NCI-H460 (cell line): ENCODE data around the gene RTL9. TPM values are rescaled to one million over a fixed set of nuclear protein-coding genes. Genes with fewer than 3 reads are reported as not detected.
A peak's percentile ranks its signal among the peaks of the same experiment; 100 is the strongest.

Experiments
- DNase-seq: peaks from one replicate; pipeline ENCODE4 v3.0.0-alpha.2; 2016; ENCODE audit warnings: low read depth; ENCODE audit errors: extremely low read depth
- total RNA-seq: library from RNA; depleted of rRNA; stranded (reverse); fragments of >200 nt; shearing (Covaris generic); gene quantifications from 2 replicates; pipeline ENCODE4 v1.2.3, GENCODE V29; 2014

Gene RTL9
- total RNA-seq, 1 experiment from 2014 or later, result 0.02 TPM

DNA sequence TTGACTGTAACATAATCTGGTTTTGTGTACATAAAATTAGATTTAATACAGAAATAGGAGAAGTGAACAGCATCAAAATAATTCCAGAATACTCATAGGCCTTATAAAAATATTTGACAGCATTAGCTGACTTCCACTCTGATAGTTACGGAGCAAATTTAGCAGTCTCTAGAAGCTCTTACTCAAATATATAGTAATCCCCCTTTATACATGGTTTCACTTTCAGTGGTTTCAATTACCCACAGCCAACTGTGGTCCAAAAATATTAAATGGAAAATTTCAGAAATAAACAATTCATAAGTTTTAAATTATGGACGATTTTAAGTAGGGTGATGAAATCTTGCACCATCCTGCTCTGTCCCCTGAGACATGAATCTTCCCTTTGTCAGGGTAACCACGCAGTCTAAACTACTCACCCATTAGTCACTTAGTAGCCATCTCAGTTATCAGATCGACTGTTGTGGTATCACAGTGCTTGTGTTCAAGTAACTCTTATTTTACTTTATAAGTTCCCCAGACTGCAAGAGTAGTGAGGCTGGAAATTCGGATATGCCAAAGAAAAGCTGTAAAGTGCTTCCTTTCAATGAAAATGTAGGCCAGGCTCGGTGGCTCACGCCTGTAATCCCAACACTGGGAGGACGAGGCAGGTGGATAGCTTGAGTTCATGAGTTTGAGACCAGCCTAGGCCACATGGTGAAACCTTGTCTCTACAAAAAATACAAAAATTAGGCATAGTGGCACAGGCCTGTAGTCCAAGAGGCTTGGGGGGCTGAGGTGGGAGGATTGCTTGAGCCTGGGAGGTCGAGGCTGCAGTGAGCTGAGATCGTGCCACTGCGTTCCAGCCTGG is 17.2 kb upstream of the RTL9 start:
- peak; percentile 72 for DNase-seq

DNA sequence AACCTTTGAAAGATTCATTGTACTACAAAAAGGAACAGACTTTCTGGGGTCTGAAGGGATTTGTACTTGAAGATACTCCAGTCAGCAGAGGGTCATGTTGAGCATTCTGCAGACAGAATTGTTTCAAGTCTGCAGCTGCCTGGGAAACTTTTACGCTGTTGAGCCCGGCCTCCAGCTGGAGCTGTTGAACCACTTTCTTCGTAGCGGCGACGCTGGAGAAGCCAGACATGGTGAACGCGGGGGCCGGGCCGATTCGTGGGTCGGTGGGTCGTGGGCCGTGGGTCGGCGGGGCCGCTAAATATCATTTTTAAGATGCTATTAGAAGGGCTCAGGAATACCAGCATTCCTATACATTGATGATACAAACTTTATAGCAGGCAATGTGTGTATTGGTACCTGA is 12.0 kb upstream of the RTL9 start:
- DNase-seq, result no peak

DNA sequence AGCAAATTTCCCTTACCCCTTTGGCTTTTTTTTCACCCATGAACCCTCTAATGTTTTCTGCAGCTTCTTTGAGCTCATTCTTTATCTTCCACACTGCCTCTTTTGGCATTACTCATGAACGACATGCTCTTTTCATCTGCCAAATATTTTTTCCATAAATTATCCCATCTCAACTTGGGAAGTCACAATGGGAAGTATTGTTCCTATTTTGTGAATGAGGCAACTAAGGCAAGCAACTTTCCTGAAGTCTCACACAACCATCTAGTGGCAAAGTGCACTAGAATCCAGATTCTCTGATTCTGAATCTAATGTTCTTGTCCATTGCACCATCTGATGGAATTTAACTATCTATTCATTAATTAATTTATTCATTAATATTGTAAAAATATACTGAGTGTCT is 625 bp downstream of the RTL9 start:
- no peak for DNase-seq

DNA sequence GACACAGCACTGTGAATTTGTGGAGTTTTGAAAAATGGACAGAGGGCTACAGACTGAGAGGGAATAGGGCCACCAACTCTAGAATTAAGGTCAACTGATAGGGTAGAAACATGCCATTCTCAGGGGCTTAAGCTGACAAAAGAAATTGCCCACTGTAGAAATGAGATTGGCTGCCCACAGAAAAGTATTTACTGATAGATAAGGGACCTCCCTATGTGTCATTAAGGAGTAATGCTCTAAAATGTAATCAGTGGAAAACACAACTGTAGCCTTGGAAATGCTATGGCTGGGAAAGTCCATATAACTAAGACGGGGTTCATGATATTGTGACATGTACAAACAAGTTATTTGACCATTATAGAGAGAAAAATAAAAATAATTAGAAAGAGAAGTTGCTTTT is 4.6 kb downstream of the RTL9 start:
- no peak for DNase-seq

DNA sequence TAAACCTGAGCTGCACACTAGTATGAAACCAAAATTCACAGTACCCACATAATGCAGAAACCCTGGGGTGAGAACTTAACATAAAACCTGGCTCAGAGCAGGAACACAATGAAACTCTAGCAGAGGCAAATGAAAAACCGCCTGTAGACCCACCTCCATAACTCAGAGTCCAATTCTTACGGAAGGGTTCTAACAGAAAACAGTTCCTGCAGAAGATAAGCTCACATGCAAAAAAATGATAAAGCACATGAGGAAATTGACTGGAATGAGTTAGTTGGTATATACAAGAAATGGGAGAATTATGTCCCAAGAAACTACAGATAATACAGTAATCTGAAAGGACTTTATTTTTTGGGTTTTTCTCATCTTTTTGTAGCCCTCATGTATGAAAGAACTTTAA is 14.7 kb downstream of the RTL9 start:
- no peak for DNase-seq

DNA sequence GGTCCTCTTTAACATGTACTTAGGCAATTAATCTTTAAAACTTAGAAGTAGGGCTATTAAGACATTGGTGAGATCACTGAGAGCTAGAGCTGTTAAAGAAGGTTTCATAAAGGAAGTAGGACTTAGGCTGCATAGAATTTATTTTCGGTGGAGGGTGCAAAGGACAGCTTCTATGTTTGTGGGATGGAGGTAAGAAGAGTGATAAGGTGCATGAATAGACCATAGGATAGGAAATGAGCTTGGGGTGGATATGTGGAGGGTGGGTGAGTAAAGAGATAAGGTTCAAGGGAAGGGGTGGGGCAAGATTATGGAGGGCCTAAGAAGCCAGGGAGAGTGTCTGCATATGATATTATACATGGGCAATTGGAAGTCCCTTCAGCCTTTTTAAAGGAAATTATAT is 15.9 kb downstream of the RTL9 start:
- no peak for DNase-seq

DNA sequence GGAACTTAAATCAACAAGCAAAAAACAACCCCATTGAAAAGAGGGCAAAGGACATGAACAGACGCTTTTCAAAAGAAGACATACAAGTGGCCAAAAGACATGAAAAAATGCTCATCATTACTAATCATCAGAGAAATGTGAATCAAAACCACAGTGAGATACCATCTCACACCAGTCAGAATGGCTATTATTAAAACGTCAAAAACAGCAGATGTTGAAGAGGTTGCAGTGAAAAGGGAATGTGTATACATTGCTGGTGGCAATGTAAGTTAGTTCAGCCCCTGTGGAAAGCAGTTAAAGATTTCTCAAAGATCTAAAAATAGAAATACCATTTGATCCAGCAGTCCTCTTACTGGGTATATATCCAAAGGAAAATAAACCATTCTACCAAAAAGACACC is 22.6 kb downstream of the RTL9 start:
- DNase-seq, result no peak

DNA sequence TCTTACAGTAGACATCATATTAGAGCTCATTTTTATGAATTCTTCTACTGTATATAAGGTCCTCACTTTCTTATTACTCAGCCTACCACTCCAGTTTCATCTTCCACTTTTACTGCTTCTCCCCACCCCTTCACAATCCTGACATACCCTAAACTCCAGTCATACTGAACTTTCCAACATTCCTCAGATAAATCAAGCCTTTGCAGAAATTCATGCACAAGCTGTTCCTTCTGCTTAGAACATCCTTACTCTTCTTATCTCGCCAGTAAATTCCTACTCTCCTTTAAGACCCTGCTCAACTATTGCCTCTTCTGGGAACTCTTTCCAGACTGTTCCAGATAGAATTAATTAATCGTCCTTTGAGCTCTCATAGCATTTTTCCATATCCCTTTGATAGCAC is 24.8 kb downstream of the RTL9 start:
- DNase-seq, result no peak

DNA sequence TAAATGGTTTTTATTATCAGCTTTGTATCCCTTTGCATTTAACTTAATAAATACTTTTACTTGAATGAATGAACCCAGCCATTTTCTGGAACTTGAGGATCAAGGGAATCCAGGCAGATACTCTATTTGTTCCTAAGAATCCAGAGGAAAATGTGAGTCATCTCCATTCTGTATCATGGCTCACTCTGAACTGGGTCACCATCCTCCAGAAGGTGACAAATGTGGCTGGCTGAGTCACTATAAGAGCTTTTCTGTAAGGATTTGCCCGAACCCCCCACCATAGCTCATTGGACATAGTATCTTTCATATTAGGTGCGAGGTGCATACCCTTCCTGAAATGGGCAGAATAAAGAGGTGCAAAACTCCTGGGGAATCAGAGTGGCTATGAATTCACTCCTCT is 25.8 kb downstream of the RTL9 start:
- DNase-seq, result no peak

DNA sequence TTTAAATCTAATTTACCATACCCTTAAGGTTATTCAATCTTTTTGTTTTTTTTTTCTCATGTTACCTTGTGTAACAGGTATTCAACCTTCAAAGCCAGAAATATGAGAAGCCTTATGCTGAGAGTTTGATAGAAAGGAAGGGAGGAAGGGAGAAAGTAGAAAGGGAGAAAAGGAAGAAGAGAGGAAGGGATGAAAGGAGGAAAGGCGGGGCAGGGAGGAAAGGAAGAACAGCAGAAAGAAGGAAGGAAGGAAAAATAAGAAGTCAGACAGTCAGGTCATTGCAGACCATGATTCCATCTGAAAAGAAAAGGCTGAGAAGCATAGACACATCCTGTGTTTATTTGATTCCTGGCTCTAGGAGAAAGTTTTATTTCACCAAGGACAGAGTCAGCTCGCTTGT is 30.9 kb downstream of the RTL9 start:
- DNase-seq, result no peak

DNA sequence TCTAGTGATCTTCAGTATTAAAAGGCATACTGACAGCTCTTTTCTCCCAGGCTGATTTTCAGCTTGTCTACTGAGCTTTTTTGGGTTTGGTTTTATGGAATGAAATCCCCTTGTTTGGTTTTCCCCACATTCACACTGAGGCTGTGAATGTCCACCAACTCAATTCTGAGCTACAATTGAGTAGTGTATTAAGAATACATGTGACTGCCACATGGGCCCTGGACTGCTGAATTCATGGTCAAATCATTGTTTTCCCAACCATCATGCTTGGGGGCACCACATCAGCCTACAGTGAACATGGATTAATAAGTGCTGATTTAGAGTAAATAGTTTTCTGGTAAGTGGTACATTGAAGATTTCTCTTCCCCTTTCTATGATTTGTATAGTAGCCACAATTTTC is 32.4 kb downstream of the RTL9 start:
- DNase-seq, result no peak

DNA sequence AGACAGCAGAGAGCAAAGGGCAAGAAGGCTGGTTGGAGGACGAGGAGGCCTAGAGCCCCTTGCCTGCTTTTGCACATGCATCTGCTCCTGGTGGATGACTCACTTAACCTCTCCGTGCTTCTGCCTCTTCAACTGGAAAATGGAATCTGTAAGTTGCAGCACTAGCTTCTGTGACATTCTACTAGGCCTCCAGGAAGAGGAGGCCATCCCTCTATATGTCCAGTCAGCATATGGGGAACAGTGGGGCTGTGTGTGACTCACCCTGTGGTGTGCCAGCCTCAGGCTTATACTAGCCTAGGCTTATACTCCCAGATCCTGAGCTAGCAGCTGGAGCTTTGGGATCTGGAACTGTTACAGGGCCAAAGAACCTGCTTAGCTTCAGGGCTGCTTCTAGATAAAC is 36.0 kb downstream of the RTL9 start:
- no peak for DNase-seq

DNA sequence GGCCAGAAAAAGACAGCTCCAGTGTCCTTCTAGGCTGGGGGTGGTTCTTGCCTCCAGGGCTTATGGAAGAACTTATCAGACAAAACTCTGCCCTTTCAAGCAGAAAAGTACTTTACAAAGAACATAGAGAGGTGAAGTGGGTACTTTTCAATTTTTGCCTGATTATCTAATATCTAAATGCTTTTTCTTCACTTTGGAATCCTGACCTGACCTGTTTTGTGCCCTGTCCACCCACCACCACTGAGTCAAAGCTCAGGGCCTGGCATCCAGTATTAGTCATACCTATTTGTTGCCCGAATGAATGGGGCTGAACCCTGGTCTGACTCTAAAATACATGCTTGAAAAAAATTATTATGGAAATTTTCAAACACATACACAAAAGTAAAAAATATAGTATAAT is 37.2 kb downstream of the RTL9 start:
- no peak for DNase-seq

DNA sequence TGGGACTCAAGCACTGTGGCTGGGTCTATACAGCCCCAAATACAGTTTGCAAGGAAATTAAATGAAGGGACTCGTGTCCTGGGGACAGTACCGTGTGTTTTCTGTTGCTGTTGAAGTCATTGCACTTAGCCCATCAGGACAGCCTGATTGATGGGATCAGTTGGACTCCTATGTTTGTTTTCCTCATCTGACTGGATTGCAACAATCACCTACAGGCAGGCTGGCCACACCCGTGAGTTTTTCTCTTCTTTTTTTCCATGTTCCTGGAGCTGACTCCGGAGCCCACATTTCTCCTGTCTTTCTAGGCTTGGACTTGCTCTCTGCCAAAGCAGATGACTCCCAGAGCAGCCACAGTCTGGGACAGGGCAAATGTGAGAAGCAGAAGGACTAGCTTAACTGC is 38.1 kb downstream of the RTL9 start:
- no peak for DNase-seq

DNA sequence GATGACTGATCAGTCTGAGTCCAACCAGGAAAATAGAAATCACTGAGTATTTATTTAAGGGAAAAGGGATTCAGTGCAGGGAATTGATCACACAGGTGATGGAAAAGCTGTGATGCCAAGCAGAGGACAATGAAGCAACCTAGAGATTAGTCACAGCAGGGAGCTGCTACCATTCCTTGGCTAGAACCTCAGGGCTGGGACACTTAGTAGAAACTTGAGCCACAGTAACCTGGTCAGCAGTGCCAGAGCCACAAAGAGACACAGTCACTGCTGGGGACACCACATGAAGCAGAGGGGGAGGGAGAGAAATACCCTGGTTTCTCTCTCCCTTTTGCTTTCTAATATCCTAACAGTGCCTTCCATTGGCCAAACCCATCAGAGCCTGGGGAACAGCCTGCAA is 38.7 kb downstream of the RTL9 start:
- no peak for DNase-seq

DNA sequence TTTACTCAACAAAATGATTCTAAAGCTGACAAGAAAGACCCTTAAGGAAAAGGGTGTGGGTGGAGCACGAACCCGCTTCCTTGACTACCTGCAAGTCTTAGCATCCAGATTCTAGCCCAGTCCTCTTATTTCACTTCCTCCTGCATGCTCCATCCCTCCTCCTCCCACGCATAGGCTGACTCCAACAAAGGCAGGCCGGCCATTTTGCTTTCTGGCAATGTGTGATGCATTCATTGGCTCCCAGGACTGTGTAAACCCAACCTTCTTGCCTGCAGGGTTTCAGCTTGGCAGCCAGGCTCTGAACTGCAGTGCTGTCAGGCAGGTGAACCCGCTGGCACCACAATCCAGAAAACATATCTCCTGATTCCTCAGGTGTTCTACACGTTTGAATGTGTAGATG is 39.3 kb downstream of the RTL9 start:
- DNase-seq, result no peak

DNA sequence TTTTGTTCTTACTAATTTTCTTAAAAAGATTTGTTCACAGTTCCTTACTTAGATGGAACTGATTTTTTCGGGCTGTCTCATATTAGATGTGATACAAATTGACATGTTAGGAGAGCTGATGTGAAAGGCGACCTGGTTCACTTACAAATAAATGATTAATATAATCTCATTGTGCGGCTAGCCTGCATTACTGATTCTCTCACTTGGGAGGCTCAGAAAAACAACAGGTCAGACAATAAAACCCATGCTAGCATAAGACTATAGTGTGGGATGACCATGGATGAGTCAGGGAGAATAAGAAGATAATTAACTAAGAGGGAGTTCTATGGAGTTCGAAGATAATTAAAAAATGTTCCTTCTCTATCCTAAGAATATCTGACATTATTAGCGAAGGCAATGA is 40.8 kb downstream of the RTL9 start:
- DNase-seq, result no peak

DNA sequence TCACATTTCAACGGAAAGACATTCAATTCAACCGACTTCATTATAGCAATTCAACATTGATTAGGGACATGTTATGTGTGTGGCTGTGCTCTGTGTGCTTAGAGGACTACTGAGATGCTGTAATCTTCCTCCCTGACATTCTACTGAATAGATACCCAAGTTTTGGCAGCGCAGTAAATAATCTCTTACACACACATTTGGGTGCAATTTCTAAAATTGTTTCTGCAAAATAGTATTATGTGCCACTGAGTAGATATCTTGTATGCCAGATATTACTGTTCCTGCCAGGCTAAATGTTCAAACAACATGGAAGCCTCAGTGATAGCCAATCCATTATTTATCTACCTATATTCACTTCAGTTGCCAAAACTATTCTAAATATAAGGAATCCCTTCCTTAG is 41.3 kb downstream of the RTL9 start:
- DNase-seq, result no peak

DNA sequence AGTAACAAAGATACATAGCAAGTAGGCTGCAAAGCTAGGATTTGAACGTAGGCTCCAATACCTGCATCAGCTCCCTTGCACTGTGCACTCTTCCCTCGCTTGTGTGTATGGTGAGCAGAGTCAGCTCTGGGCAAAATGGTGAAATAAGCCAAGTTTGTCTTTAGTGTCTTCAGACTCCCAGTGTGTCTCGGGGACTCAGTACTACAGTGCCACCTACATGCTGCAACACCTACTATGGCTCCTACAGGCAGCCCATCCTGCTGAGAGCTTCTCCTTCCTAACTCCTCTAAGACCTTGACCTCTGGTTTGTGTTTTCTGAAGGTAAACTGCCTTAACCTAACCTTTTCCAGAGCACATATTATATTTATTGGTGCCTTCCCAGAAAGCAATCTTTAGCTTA is 42.5 kb downstream of the RTL9 start:
- DNase-seq, result no peak

DNA sequence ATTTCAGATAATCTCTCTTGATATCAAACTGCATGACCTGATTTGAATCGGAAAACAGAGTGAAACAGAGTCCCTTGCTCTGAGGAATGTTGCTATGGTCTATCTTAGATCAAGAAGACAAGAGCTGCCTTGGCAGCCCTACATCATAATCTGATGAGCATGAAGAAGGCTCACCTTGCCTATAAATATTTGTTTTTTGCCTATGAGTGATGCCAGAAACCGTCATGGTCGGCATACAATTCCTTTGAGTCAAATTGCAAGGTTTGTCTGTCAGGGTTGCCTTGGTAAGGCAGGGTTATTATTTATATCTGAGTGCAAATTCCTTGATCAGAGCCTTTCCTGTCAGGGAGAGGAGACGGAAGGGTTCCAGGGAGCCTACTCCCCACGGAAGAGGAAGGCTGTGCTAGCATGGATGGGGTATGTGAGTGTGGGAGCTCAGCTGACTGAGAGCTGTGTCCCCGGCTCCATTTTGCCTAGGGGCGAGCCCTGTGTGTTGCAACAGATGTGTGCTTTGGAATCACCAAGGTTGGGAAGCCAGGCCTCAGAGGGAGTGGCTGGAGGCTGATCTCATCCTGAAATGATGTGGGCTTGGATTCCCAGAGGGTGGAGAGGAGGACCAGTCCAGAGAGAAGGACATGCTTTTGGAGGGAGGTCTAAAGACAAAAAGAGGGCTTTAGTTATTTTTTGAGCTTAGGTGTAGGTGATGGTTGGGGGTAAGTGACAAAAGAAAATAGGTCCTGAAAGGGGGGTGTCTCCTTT is 43.6 kb downstream of the RTL9 start:
- DNase-seq, result no peak

DNA sequence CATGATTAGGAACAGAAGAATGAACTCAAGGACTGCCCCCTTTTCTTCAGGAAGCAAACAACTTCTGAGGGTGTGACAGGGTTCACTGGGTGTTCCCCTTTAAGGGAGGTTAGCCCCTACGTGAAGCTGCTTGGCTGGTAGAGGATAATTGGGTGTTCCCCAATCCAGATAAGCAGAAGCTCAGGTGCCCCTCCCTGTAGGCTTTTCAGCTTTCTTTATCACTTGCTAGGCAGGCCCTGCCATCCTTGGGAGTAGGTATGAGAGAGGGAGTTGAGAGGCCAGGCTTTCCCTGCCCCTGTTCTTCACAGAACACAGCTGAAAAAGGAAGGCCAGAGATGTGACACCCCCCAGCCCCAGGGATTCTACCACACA is 44.2 kb downstream of the RTL9 start:
- DNase-seq, result no peak

DNA sequence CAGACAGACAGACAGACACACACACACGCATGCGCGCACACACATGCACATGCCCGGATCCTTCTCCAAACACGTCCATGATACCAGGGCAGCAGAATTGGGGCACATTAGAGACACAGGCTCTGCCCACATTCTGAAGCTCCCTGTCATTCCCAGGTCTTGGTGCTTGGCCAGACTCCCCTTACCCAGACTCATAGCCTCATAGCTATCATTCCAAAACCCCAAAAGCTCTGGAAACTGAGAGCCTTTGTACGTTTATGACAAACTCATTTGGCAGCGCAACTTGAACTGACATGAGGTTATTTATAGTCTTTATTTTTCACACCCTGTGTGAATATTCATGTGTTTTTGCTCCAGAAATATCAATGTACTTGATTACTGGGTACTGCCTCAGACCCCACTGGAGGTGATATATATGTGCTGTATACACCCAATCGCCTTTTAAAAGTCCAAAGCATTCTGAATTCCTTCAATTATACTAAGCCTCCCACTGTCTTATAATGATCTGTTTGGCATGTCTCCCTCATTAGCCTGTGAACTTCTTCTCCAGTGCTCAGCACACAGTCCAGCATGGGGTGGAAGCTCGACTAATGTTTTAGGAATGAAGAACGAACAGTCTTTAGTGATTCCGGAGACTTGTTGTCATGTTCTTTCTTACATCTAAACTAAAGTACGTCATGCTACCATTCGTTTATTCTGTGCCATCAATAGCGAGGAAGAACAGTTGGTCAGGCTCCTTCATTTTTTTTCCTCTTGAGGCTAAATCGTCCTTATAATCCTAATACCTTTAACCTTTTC is 45.0 kb downstream of the RTL9 start:
- DNase-seq, result no peak
